HepG2 (cell line): ENCODE results near the gene NRL. TPM values are rescaled to one million over a fixed set of nuclear protein-coding genes. Genes with fewer than 3 reads are reported as not detected.
A peak's percentile ranks its signal among the peaks of the same experiment; 100 is the strongest.

Experiments
- ASH2L ChIP-seq: fragments of 300-600, 200-600 bp; sonication (generic); IDR thresholded peaks from 2 replicates; pipeline ENCODE4 v1.7.0; 2017; ENCODE audit warnings: low read depth, mild to moderate bottlenecking, moderate library complexity, mixed read lengths, low read length; ENCODE audit not compliant: insufficient read length
- ESRRA ChIP-seq: sonication (generic); formaldehyde crosslinking; IDR thresholded peaks from 2 replicates; pipeline ENCODE4 v1.5.1; 2020; ENCODE audit warnings: mild to moderate bottlenecking, low read depth, missing genetic modification reagents
- MED8 ChIP-seq: sonication (generic); formaldehyde crosslinking; IDR thresholded peaks from 2 replicates; pipeline ENCODE4 v1.8.1; 2023; ENCODE audit warnings: mild to moderate bottlenecking, missing genetic modification reagents; ENCODE audit not compliant: insufficient replicate concordance
- NONO ChIP-seq, 2 experiments: fragments of 450-650 bp in 1 of 2; sonication (generic) in 1 of 2; formaldehyde crosslinking in 1 of 2; IDR thresholded peaks in 1 of 2; conservative IDR thresholded peaks in 1 of 2; 2 replicates each; pipeline versions ENCODE4 v1.6.1 to v1.8.0; 2017 to 2022; ENCODE audit warnings: mild to moderate bottlenecking in 1 of 2, missing genetic modification reagents in 1 of 2, moderate library complexity in 1 of 2
- NR2C2 ChIP-seq: sonication (generic); formaldehyde crosslinking; IDR thresholded peaks from 2 replicates; pipeline ENCODE4 v1.4.0; 2020; ENCODE audit warnings: missing genetic modification reagents, mild to moderate bottlenecking, moderate library complexity, borderline replicate concordance
- NR3C1 ChIP-seq: sonication (generic); formaldehyde crosslinking; IDR thresholded peaks from 2 replicates; pipeline ENCODE4 v1.4.0; 2020; ENCODE audit warnings: missing genetic modification reagents
- PRDM10 ChIP-seq: sonication (generic); formaldehyde crosslinking; IDR thresholded peaks from 2 replicates; pipeline ENCODE4 v1.4.0; 2020; ENCODE audit warnings: low read depth, missing genetic modification reagents
- ZFP36L2 ChIP-seq: sonication (generic); formaldehyde crosslinking; IDR thresholded peaks from 2 replicates; pipeline ENCODE4 v1.4.0; 2020; ENCODE audit warnings: missing genetic modification reagents
- ZFX ChIP-seq: sonication (generic); formaldehyde crosslinking; IDR thresholded peaks from 2 replicates; pipeline ENCODE4 v1.4.0; 2020; ENCODE audit warnings: mild to moderate bottlenecking, low read depth, missing genetic modification reagents, moderate library complexity
- ZNF180 ChIP-seq: sonication (generic); formaldehyde crosslinking; IDR thresholded peaks from 2 replicates; pipeline ENCODE4 v1.4.0; 2020; ENCODE audit warnings: low read depth, missing genetic modification reagents, borderline replicate concordance
- ZNF230 ChIP-seq: sonication (generic); formaldehyde crosslinking; IDR thresholded peaks from 2 replicates; pipeline ENCODE4 v1.4.0; 2020; ENCODE audit warnings: mild to moderate bottlenecking, missing genetic modification reagents
- ZNF841 ChIP-seq: sonication (generic); formaldehyde crosslinking; IDR thresholded peaks from 2 replicates; pipeline ENCODE4 v1.8.1; 2023; ENCODE audit warnings: missing genetic modification reagents, borderline replicate concordance
- ZNF878 ChIP-seq: sonication (generic); formaldehyde crosslinking; IDR thresholded peaks from 2 replicates; pipeline ENCODE4 v1.8.1; 2023; ENCODE audit warnings: mild to moderate bottlenecking, missing genetic modification reagents, moderate library complexity
- ZSCAN25 ChIP-seq: sonication (generic); formaldehyde crosslinking; IDR thresholded peaks from 2 replicates; pipeline ENCODE4 v1.8.0; 2022; ENCODE audit warnings: mild to moderate bottlenecking, missing genetic modification reagents
- polyA plus RNA-seq, 8 experiments: library from polyadenylated mRNA; depleted of rRNA in 3 of 8; stranded (reverse) in 7 of 8; unstranded in 1 of 8; fragments of >200 nt; fragmentation: Illumina TruSeq in 4 of 8; extraction: Trizol in 4 of 8; gene quantifications; 2 replicates each; pipeline versions ENCODE4 v1.2.1 to v1.2.3, GENCODE V29; 2011 to 2016; ENCODE audit warnings: low read depth in 4 of 8, missing spikeins in 1 of 8, mixed read lengths in 1 of 8; ENCODE audit not compliant: insufficient read depth in 1 of 8
- total RNA-seq, 5 experiments: library from RNA; depleted of rRNA; stranded (reverse); fragments of >200 nt; fragmentation: Illumina TruSeq; extraction: Trizol; gene quantifications; 2 replicates each; pipeline ENCODE4 v1.2.3, GENCODE V29; 2016; ENCODE audit warnings: low read depth in 1 of 5
- TF ChIP-seq, protein P1 (sequence below): sonication (generic); formaldehyde crosslinking; IDR thresholded peaks from 2 replicates; pipeline ENCODE4 v1.4.0; 2020; ENCODE audit warnings: missing genetic modification reagents

Gene NRL
- total and polyA plus RNA-seq, 2 of the 13 experiments (the other 11 are each of a cell fraction or from before 2014, with no cell fraction given) = 2.5 to 4.7 TPM

DNA sequence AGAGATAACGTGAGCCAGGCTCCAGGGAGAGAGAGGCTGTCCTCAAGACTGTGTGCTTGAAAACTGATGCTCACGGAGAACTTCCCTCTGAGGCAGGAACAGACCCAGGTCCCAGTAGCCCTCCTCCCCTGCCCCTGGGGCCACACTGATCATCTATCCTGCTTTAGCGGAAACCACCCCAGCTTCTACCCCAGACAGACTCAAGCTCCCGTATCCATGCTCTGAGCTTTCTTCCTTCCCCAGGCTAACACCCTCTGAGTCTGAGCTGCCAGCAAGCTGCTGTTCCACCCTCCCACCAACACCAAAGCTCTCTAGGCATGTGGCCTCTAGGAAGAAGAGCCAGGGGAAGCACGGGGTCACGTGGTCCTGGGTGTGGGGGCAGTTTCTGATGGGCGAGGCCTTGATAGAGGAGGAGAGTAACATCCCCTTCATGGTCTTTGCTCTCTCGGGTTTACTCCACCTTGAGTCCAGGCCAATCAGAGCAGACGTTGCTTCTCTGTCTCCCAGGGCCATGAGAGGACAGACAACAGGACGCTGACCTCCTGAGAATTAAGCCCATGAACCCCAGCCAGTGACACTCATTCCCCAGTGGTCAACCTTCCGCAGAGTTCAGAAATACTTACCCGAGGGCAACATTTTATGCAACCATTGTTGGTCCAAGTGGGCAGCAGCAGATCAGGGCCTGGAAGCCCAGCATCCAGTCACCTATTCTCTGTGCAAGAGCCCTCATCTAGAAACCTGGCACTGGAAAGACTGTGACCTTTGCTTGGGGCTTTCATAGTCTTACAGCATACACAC is 19.3 kb downstream of the NRL start (continued):
- peak; percentile 74 for TF ChIP-seq ASH2L
- peak; percentile 94 for TF ChIP-seq ZFP36L2 (CRISPR knock-in tag)
- TF ChIP-seq ZNF878 (CRISPR knock-in tag) = no peak
- peak; percentile 78; the same call in 1 of the 2 replicates for TF ChIP-seq PRDM10 (CRISPR knock-in tag)
- TF ChIP-seq, protein P1, sequence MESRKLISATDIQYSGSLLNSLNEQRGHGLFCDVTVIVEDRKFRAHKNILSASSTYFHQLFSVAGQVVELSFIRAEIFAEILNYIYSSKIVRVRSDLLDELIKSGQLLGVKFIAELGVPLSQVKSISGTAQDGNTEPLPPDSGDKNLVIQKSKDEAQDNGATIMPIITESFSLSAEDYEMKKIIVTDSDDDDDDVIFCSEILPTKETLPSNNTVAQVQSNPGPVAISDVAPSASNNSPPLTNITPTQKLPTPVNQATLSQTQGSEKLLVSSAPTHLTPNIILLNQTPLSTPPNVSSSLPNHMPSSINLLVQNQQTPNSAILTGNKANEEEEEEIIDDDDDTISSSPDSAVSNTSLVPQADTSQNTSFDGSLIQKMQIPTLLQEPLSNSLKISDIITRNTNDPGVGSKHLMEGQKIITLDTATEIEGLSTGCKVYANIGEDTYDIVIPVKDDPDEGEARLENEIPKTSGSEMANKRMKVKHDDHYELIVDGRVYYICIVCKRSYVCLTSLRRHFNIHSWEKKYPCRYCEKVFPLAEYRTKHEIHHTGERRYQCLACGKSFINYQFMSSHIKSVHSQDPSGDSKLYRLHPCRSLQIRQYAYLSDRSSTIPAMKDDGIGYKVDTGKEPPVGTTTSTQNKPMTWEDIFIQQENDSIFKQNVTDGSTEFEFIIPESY = no peak; the same call in 1 of the 2 replicates
- TF ChIP-seq NR3C1 = no peak
- TF ChIP-seq ZNF841 = no peak
- peak; percentile 94 for TF ChIP-seq ZSCAN25 (CRISPR knock-in tag)
- TF ChIP-seq ZNF230 (CRISPR knock-in tag) = peak; percentile 99
- TF ChIP-seq NONO (IDR thresholded peaks at IDR 0.05) = no peak
- no peak for TF ChIP-seq NONO (CRISPR knock-in tag; conservative IDR thresholded peaks at IDR 0.05)
- peak; percentile 97 for TF ChIP-seq ESRRA (CRISPR knock-in tag)
- TF ChIP-seq ZFX (CRISPR knock-in tag) = peak; percentile 97
- peak; percentile 98 for TF ChIP-seq MED8
- peak; percentile 96 for TF ChIP-seq NR2C2
- no peak for TF ChIP-seq ZNF180 (CRISPR knock-in tag)
